Transverse colon (tissue), 4 donors: Measurements from ENCODE around the gene RNU2-1. TPM values are rescaled to one million over a fixed set of nuclear protein-coding genes. Genes with fewer than 3 reads are reported as not detected.
"Not testable (repeated sequence)": the region's sequence is repeated elsewhere in the genome, so short reads cannot be mapped to it uniquely, and the experiment has no call there.

Experiments used
- DNase-seq: peaks from one replicate; pipeline ENCODE4 v3.0.0-alpha.2; 2019
- H3K27ac ChIP-seq, 4 donors: fragments of 200-600 bp; sonication (generic); 2 replicates each; pipeline ENCODE4 v1.5.1; 2016 to 2018; ENCODE audit warnings: inconsistent platforms in 4 of 4
- H3K27me3 ChIP-seq: fragments of 200-600 bp; sonication (generic); 2 replicates; pipeline ENCODE4 v1.5.1; 2017; ENCODE audit warnings: inconsistent platforms
- H3K36me3 ChIP-seq, 4 donors: fragments of 200-600 bp; sonication (generic); 2 replicates each; pipeline ENCODE4 v1.5.1; 2017 to 2019; ENCODE audit warnings: inconsistent platforms in 4 of 4
- H3K4me1 ChIP-seq, 4 donors: fragments of 200-600 bp; sonication (generic); 2 replicates each; pipeline ENCODE4 v1.5.1; 2017 to 2020; ENCODE audit warnings: inconsistent platforms in 4 of 4
- H3K4me3 ChIP-seq, 4 donors: fragments of 200-600 bp; sonication (generic); 1 replicate in 1 of 4; 2 replicates in 3 of 4; pipeline versions ENCODE4 v1.5.1 to v1.6.1; 2017 to 2019; ENCODE audit warnings: inconsistent platforms in 4 of 4
- H3K9me3 ChIP-seq, 2 donors: fragments of 200-600 bp; sonication (generic); 2 replicates each; pipeline ENCODE4 v1.5.1; 2017 to 2019; ENCODE audit warnings: inconsistent platforms in 2 of 2
- EP300 ChIP-seq: sonication (generic); formaldehyde crosslinking; IDR thresholded peaks from one replicate; pipeline ENCODE4 v1.6.1; 2017; ENCODE audit warnings: antibody characterized with exemption, low read depth
- POLR2A ChIP-seq: fragments of 450-650 bp; IDR thresholded peaks from one replicate; pipeline ENCODE4 v1.6.1; 2016; ENCODE audit warnings: antibody characterized with exemption, mild to moderate bottlenecking, moderate library complexity
- POLR2AphosphoS5 ChIP-seq, 3 donors: sonication (generic); formaldehyde crosslinking; IDR thresholded peaks; one replicate each; pipeline ENCODE4 v1.6.1; 2016; ENCODE audit warnings: antibody characterized with exemption in 3 of 3
- WGBS, 2 donors: methylation state at CpG; one replicate each; pipeline ENCODE4 v1.1.5; 2018; ENCODE audit warnings: low coverage in 1 of 2; 5-methylcytosine and 5-hydroxymethylcytosine counted together
- in situ Hi-C, 4 donors: fragments of 200-750 bp; cut with MboI; loops; one replicate each; pipeline versions ENCODE4 v1.15.0 to v1.15.1; 2017; ENCODE audit warnings: low sequenced_read_pairs in 3 of 4, low pct_ligation_motif_present in 1 of 4, low pct_unique_long_range_greater_than_20kb in 1 of 4
- intact Hi-C: fragments of 100-400 bp; cut with DNase I; formaldehyde crosslinking; loops from one replicate; pipeline ENCODE4 v1.15.1; 2023; ENCODE audit warnings: low total_unique reads
- small RNA-seq, 4 donors: library from RNA; depleted of rRNA; stranded (forward); fragments of <200 nt; gene quantifications; one replicate each; pipeline ENCODE3, GENCODE V24; 2016
- total RNA-seq, 4 donors: library from RNA; depleted of rRNA; stranded (reverse); fragments of >200 nt; gene quantifications; one replicate each; pipeline ENCODE4 v1.1.0, GENCODE V29; 2016
- TF ChIP-seq, protein P1 (sequence below), 5 experiments: fragments of 200-600 bp in 3 of 5; fragments of 450-650 bp in 2 of 5; sonication (generic) in 3 of 5; IDR thresholded peaks; 1 replicate in 2 of 5; 2 replicates in 3 of 5; pipeline ENCODE4 v1.5.1; 2016 to 2017; ENCODE audit warnings: antibody characterized with exemption in 5 of 5, inconsistent platforms in 3 of 5, mild to moderate bottlenecking in 2 of 5, moderate library complexity in 1 of 5

Gene RNU2-1
- total RNA-seq, 4 donors from 2014 or later, result not detected

DNA sequence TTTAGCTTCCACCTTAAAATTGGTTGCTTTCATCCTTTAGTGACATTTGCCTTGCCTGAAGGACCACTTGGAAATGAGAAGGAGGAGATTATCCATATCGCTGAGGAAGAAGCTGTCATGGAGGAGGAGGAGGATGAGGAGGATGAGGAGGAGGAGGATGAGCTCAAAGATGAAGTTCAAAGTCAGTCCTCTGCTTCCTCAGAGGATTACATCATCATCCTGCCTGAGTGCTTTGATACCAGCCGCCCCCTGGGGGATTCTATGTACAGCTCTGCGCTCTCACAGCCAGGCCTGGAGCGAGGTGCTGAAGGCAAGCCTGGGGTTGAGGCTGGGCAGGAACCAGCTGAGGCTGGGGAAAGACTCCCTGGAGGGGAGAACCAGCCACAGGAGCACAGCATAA lies 33.6 kb downstream of the RNU2-1 start:
- WGBS, 2 donors, result 89 to 100% methylated on average over 2 to 4 of the region's 4 CpGs
- intact Hi-C loops, result no loop called here
- no peak overlapping the region for H3K4me3 ChIP-seq
- TF ChIP-seq EP300, result no peak
- peaks cover 0 to 100% (median 50%) of the 10 kb centered on the region in 4 donors for H3K36me3 ChIP-seq
- no peak for DNase-seq
- H3K27me3 ChIP-seq, result no peaks in the 10 kb centered on the region
- in situ Hi-C loops, result loop anchor here in 1 of 4 donors (25.0 kb wide), 2 partner anchors 112 to 287 kb away; partner anchors contain the start of gene DHX8
- no peaks in the 10 kb centered on the region for H3K4me1 ChIP-seq
- no peaks in the 10 kb centered on the region for H3K9me3 ChIP-seq
- no peak overlapping the region for H3K27ac ChIP-seq

DNA sequence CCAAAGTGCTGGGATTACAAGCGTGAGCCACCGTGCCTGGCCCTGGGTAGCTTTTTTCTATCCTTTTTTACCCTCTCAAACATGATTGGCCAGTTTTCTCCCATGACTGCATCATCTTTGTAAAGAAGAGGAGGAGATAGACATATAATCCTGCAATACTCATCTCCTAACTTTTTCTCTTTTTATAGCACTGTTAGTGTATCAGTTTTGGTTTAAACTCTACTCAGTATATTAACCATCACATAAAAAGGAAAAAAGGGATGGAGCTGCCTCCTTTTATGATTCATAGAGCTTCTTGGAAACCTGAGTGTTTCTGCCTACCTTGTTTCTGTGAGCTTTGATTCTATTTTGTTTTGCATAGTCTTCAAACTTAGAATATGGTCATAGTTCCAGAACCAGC lies 34.1 kb downstream of the RNU2-1 start:
- in situ Hi-C loops, result loop anchor here in 2 of 4 donors (25.0 kb wide), 3 partner anchors 113 to 288 kb away; partner anchors contain the start of gene DHX8 (in 1 of the 2)
- H3K36me3 ChIP-seq, result peaks cover 0 to 100% (median 50%) of the 10 kb centered on the region in 4 donors

DNA sequence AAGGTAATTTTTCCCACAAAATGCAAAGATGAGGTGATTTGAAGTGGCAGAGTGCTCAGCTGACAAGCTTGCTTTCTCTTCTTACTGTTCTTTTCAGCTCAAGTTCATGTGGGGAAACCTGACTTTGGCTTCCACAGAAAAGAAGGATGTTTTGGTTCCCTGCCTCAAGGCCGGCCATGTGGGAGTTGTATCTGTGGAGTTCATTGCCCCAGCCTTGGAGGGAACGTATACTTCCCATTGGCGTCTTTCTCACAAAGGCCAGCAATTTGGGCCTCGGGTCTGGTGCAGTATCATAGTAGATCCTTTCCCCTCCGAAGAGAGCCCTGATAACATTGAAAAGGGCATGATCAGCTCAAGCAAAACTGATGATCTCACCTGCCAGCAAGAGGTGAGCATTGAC lies 40.5 kb downstream of the RNU2-1 start:
- in situ Hi-C loops, result loop anchor here in 1 of 4 donors (25.0 kb wide), 1 partner anchor 144 kb away; no protein-coding TSS in a partner anchor
- TF ChIP-seq, protein P1, sequence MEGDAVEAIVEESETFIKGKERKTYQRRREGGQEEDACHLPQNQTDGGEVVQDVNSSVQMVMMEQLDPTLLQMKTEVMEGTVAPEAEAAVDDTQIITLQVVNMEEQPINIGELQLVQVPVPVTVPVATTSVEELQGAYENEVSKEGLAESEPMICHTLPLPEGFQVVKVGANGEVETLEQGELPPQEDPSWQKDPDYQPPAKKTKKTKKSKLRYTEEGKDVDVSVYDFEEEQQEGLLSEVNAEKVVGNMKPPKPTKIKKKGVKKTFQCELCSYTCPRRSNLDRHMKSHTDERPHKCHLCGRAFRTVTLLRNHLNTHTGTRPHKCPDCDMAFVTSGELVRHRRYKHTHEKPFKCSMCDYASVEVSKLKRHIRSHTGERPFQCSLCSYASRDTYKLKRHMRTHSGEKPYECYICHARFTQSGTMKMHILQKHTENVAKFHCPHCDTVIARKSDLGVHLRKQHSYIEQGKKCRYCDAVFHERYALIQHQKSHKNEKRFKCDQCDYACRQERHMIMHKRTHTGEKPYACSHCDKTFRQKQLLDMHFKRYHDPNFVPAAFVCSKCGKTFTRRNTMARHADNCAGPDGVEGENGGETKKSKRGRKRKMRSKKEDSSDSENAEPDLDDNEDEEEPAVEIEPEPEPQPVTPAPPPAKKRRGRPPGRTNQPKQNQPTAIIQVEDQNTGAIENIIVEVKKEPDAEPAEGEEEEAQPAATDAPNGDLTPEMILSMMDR (IDR thresholded peaks at IDR 0.05), result no peak
- TF ChIP-seq POLR2A (no peak), EP300 (no peak), POLR2AphosphoS5 (IDR thresholded peaks at IDR 0.05) (no peak)
- Histone ChIP-seq H3K27ac (no peak overlapping the region), H3K4me3 (no peak overlapping the region), H3K27me3 (no peaks in the 10 kb centered on the region), H3K9me3 (no peaks in the 10 kb centered on the region), H3K4me1 (no peaks in the 10 kb centered on the region), H3K36me3 (peaks cover 0 to 98% (median 51%) of the 10 kb centered on the region in 4 donors)
- no peak for DNase-seq
- WGBS, 2 donors, result 93 to 94% methylated on average over 3 to 5 of the region's 5 CpGs
- intact Hi-C loops, result loop anchor here (2.0 kb wide), 1 partner anchor 46 kb away; no protein-coding TSS in a partner anchor

More for the DNA sequence above, 34.1 kb downstream of the RNU2-1 start:
- Histone ChIP-seq H3K9me3 (no peaks in the 10 kb centered on the region), H3K27me3 (no peaks in the 10 kb centered on the region), H3K4me3 (no peak overlapping the region), H3K4me1 (no peaks in the 10 kb centered on the region), H3K27ac (no peak overlapping the region)
- intact Hi-C loops, result no loop called here
- 93% methylated on average over 2 of the region's 2 CpGs; no CpG with 5 or more reads in 1 of the 2 donors for WGBS, 2 donors
- TF ChIP-seq, protein P1 (IDR thresholded peaks at IDR 0.05), result no peak
- TF ChIP-seq POLR2A (no peak), POLR2AphosphoS5 (IDR thresholded peaks at IDR 0.05) (no peak), EP300 (no peak)
- no peak for DNase-seq

DNA sequence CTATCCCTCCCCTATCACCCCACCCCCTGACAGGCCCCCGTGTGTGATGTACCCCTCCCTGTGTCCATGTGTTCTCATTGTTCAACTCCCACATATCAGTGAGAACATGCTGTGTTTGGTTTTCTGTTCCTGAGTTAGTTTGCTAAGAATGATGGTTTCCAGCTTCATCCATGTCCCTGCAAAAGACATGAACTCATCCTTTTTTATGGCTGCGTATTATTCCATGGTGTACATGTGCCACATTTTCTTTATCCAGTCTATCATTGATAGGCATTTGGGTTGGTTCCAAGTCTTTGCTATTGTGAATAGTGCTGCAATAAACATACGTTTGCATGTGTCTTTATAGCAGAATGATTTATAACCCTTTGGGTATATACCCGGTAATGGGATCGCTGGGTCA lies 47.1 kb downstream of the RNU2-1 start:
- H3K27me3 ChIP-seq, H3K4me1 ChIP-seq, H3K9me3 ChIP-seq, H3K4me3 ChIP-seq, H3K27ac ChIP-seq, intact Hi-C loops, DNase-seq: not testable (repeated sequence)
- in situ Hi-C loops, result loop anchor here in 1 of 4 donors (25.0 kb wide), 1 partner anchor 151 kb away; no protein-coding TSS in a partner anchor
- 84% methylated on average over 5 of the region's 5 CpGs for WGBS, 2 donors
- peaks cover 0 to 79% (median 35%) of the 10 kb centered on the region in 4 donors for H3K36me3 ChIP-seq

DNA sequence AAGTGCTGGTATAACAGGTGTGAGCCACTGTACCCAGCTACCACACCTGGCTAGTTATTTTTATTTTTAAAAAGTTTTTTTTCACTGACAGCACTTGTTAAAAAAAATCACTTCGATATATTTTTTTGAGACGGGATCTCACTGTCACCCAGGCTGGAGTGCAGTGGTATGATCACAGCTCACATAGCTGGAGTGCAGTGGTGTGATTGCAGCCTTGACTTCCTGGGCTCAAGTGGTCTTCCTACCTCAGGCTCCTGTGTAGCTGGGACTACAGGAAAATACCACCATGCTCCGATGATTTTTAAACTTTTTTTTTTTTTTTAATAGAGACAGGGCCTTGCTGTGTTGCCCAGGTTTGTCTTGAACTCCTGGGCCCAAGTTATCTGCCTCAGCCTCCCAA lies 49.9 kb downstream of the RNU2-1 start:
- DNase-seq, result no peak
- intact Hi-C loops (no loop called here), in situ Hi-C loops (loop anchor here in 1 of 4 donors (25.0 kb wide), 1 partner anchor 153 kb away; no protein-coding TSS in a partner anchor)
- no peaks in the 10 kb centered on the region for H3K9me3 ChIP-seq
- H3K4me1 ChIP-seq, result no peaks in the 10 kb centered on the region
- no peak overlapping the region for H3K4me3 ChIP-seq
- peaks cover 0 to 75% (median 32%) of the 10 kb centered on the region in 4 donors for H3K36me3 ChIP-seq
- 92 to 100% methylated on average over 2 to 3 of the region's 3 CpGs for WGBS, 2 donors
- TF ChIP-seq POLR2AphosphoS5 (IDR thresholded peaks at IDR 0.05), result no peak
- TF ChIP-seq POLR2A, result no peak
- TF ChIP-seq, protein P1 (IDR thresholded peaks at IDR 0.05), result no peak
- TF ChIP-seq EP300, result no peak
- no peak overlapping the region for H3K27ac ChIP-seq
- no peaks in the 10 kb centered on the region for H3K27me3 ChIP-seq

Small RNA genes within 50 kb of the gene (small RNA-seq; reads per million reads assigned to genes)
- gene RF00004, result 0 reads per million in 4 donors
- 0 reads per million in 4 donors for gene RNU2-1

Other genes starting within 250 kb of the RNU2-1 start
- gene RPL27, start 235.6 kb downstream of the RNU2-1 start, total RNA-seq, result 100 to 1,000 TPM; 243 to 836 (median 677) TPM
- 10 to 100 TPM; 11.5 to 81.1 (median 47.2) TPM for gene IFI35, start 227.2 kb downstream of the RNU2-1 start, total RNA-seq
- 10 to 100 TPM; 26.2 to 94.1 (median 65.7) TPM for gene VAT1, start 211.6 kb downstream of the RNU2-1 start, total RNA-seq
- under 1 TPM in 2 of 4 donors, not detected in 2; 0.41 to 0.64 TPM for gene RND2, start 208.7 kb downstream of the RNU2-1 start, total RNA-seq
- gene BRCA1, start 108.6 kb downstream of the RNU2-1 start, total RNA-seq, result 100 to 1,000 TPM in 1 of 4 donors, 1 to 10 TPM in 3; 2.6 to 121 (median 5.8) TPM
- 100 to 1,000 TPM in 2 of 4 donors, 10 to 100 TPM in 2; 62.5 to 156 (median 99.3) TPM for gene NBR1, start 62.8 kb downstream of the RNU2-1 start, total RNA-seq
- 10 to 100 TPM in 1 of 4 donors, 1 to 10 TPM in 3; 4.1 to 24.3 (median 7.9) TPM for gene TMEM106A, start 22.1 kb downstream of the RNU2-1 start, total RNA-seq
- gene CCDC200, start 5.4 kb downstream of the RNU2-1 start, total RNA-seq, result not detected
- 10 to 100 TPM in 1 of 4 donors, 1 to 10 TPM in 3; 6.7 to 29.5 (median 8.8) TPM for gene ARL4D, start 165.0 kb upstream of the RNU2-1 start, total RNA-seq
- gene DHX8, start 250.0 kb upstream of the RNU2-1 start, total RNA-seq, result 10 to 100 TPM; 15.3 to 44.9 (median 36.4) TPM